IMR-90 (cell line): ENCODE data around the gene RABGEF1. TPM values are rescaled to one million over a fixed set of nuclear protein-coding genes. Genes with fewer than 3 reads are reported as not detected.

Experiments
- ATAC-seq: fragments of 200-7000 bp; cut with Tn5 transposase; 2 replicates; pipeline ENCODE4 v1.9.1; 2020; ENCODE audit warnings: low read depth, mild to moderate bottlenecking, moderate library complexity
- BruUV-seq: library from RNA; stranded (reverse); fragments of 400-500 nt; replicated peaks from 2 replicates; lab custom pipeline; 2021; lab: Mats Ljungman, UMichigan
- CTCF ChIA-PET: fragments of 300-600 bp; formaldehyde crosslinking; extraction: SDS; loops from one replicate; lab custom pipeline; 2021; ENCODE audit warnings: antibody characterized with exemption; lab: Yijun Ruan, JAX
- POLR2A ChIA-PET: fragments of 300-600 bp; sonication (Branson Sonifier 250); formaldehyde crosslinking; loops from one replicate; lab custom pipeline; 2022; ENCODE audit warnings: antibody characterized with exemption; ENCODE audit not compliant: unreplicated experiment; lab: Charles Lee
- DNase-seq: peaks from one replicate; pipeline ENCODE4 v3.0.0; 2013
- H2AFZ ChIP-seq: replicated peaks from 2 replicates; pipeline ENCODE3; 2013; ENCODE audit warnings: low read length, mild to moderate bottlenecking; ENCODE audit not compliant: poor library complexity
- H2AK5ac ChIP-seq: 2 replicates; pipeline ENCODE4 v1.6.1; 2013; ENCODE audit warnings: low read depth, low read length, inconsistent platforms
- H2AK9ac ChIP-seq: replicated peaks from 2 replicates; pipeline ENCODE3; 2013; ENCODE audit warnings: mild to moderate bottlenecking, low read depth, low read length, moderate library complexity; ENCODE audit not compliant: poor library complexity
- H2BK120ac ChIP-seq: 2 replicates; pipeline ENCODE4 v1.6.1; 2013; ENCODE audit warnings: low read depth, low read length, inconsistent platforms
- H2BK15ac ChIP-seq: 3 replicates; pipeline ENCODE4 v1.6.1; 2013; ENCODE audit warnings: low read depth, low read length, inconsistent platforms
- H2BK20ac ChIP-seq: 2 replicates; pipeline ENCODE4 v1.6.1; 2013; ENCODE audit warnings: low read depth, mild to moderate bottlenecking, inconsistent platforms, low read length, moderate library complexity
- H2BK5ac ChIP-seq: 2 replicates; pipeline ENCODE4 v1.6.1; 2013; ENCODE audit warnings: mild to moderate bottlenecking, low read depth, low read length, inconsistent platforms; ENCODE audit not compliant: poor library complexity, severe bottlenecking
- H3K14ac ChIP-seq: replicated peaks from 2 replicates; pipeline ENCODE4 v1.6.1; 2013; ENCODE audit warnings: low read depth, low read length, inconsistent platforms
- H3K18ac ChIP-seq: 2 replicates; pipeline ENCODE4 v1.6.1; 2013; ENCODE audit warnings: low read depth, low read length, control low read depth
- H3K23ac ChIP-seq: 2 replicates; pipeline ENCODE4 v1.6.1; 2013; ENCODE audit warnings: low read depth, low read length, inconsistent platforms
- H3K27ac ChIP-seq: 2 replicates; pipeline ENCODE4 v1.5.1; 2013; ENCODE audit warnings: mild to moderate bottlenecking, control low read depth, low read length; ENCODE audit not compliant: insufficient read depth
- H3K27me3 ChIP-seq: 2 replicates; pipeline ENCODE4 v1.6.1; 2013; ENCODE audit warnings: low read length; ENCODE audit not compliant: control insufficient read depth, insufficient read depth
- H3K36me3 ChIP-seq: 2 replicates; pipeline ENCODE4 v1.6.1; 2013; ENCODE audit warnings: low read length, mixed read lengths; ENCODE audit not compliant: control insufficient read depth, insufficient read depth
- H3K4ac ChIP-seq: 2 replicates; pipeline ENCODE4 v1.6.1; 2013; ENCODE audit warnings: low read depth, low read length, inconsistent platforms
- H3K4me1 ChIP-seq: 2 replicates; pipeline ENCODE4 v1.6.1; 2013; ENCODE audit warnings: low read length, mixed read lengths; ENCODE audit not compliant: control insufficient read depth, insufficient read depth
- H3K4me2 ChIP-seq: 2 replicates; pipeline ENCODE4 v1.6.1; 2013; ENCODE audit warnings: low read depth, mild to moderate bottlenecking, control low read depth, low read length, moderate library complexity
- H3K4me3 ChIP-seq: 2 replicates; pipeline ENCODE4 v1.5.1; 2013; ENCODE audit warnings: low read depth, mild to moderate bottlenecking, control low read depth, low read length, moderate library complexity; ENCODE audit not compliant: insufficient read depth
- H3K56ac ChIP-seq: 2 replicates; pipeline ENCODE4 v1.6.1; 2013; ENCODE audit warnings: low read length, inconsistent platforms; ENCODE audit not compliant: insufficient read depth; ENCODE audit errors: extremely low read depth
- H3K79me1 ChIP-seq, 2 experiments: 2 replicates each; pipeline ENCODE4 v1.6.1; 2013; ENCODE audit warnings: low read length in 2 of 2, inconsistent platforms in 1 of 2, low read depth in 1 of 2
- H3K9ac ChIP-seq: 2 replicates; pipeline ENCODE4 v1.6.1; 2013; ENCODE audit warnings: low read depth, low read length, control low read depth
- H3K9me1 ChIP-seq: 2 replicates; pipeline ENCODE4 v1.6.1; 2013; ENCODE audit warnings: low read length, inconsistent platforms; ENCODE audit not compliant: insufficient read depth
- H3K9me3 ChIP-seq: 2 replicates; pipeline ENCODE4 v1.6.1; 2013; ENCODE audit warnings: low read length; ENCODE audit not compliant: control insufficient read depth, insufficient read depth
- H4K20me1 ChIP-seq: 2 replicates; pipeline ENCODE4 v1.6.1; 2013; ENCODE audit warnings: low read length, inconsistent platforms; ENCODE audit not compliant: insufficient read depth
- H4K5ac ChIP-seq: 2 replicates; pipeline ENCODE4 v1.6.1; 2013; ENCODE audit warnings: mild to moderate bottlenecking, low read depth, low read length, control low read depth
- H4K8ac ChIP-seq, 2 experiments: 2 replicates each; pipeline ENCODE4 v1.6.1; 2013; ENCODE audit warnings: low read depth in 2 of 2, low read length in 2 of 2, control low read depth in 1 of 2, inconsistent platforms in 1 of 2
- H4K91ac ChIP-seq: 2 replicates; pipeline ENCODE4 v1.6.1; 2013; ENCODE audit warnings: low read depth, low read length, inconsistent platforms; ENCODE audit not compliant: insufficient read depth
- BHLHE40 ChIP-seq: fragments of 150-350 bp; IDR thresholded peaks from 2 replicates; pipeline ENCODE4 v1.6.1; 2016; ENCODE audit warnings: mild to moderate bottlenecking, low read depth, low read length
- WGBS, 2 experiments: methylation state at CpG; one replicate each; pipeline versions ENCODE4 v1.1.5 to v1.1.7; 2013; ENCODE audit warnings: missing lambda C conversion rate in 2 of 2; ENCODE audit not compliant: insufficient read length in 1 of 2; ENCODE audit errors: extremely low coverage in 2 of 2; 5-methylcytosine and 5-hydroxymethylcytosine counted together
- dilution Hi-C: fragments of 300-500 bp; cut with HindIII; formaldehyde crosslinking; loops from one replicate; pipeline ENCODE4 v1.14.3; 2018; ENCODE audit warnings: low sequenced_read_pairs; ENCODE audit not compliant: unreplicated experiment
- in situ Hi-C: fragments of 300-500 bp; cut with MboI; formaldehyde crosslinking; loops from 3 replicates; pipeline ENCODE4 v1.14.3; 2019; ENCODE audit warnings: low sequenced_read_pairs, inconsistent platforms, mixed read lengths
- intact Hi-C: fragments of 100-400 bp; cut with micrococcal nuclease; formaldehyde crosslinking; loops from 2 replicates; pipeline ENCODE4 v1.10.0; 2022
- microRNA-seq, 2 experiments: library from miRNA; stranded (forward) in 1 of 2; unstranded in 1 of 2; fragments of 10-50 nt in 1 of 2; fragments of <30 nt in 1 of 2; gene quantifications in 1 of 2; microRNA quantifications in 1 of 2; one replicate each; pipeline versions ENCODE3 to v1.1.0; 2013 to 2020; ENCODE audit not compliant: insufficient read depth in 1 of 2, insufficient read length in 1 of 2, unreplicated experiment in 1 of 2
- polyA plus RNA-seq, 3 experiments: library from polyadenylated mRNA; depleted of rRNA; stranded (reverse); fragments of >200 nt; gene quantifications; 2 replicates each; pipeline ENCODE4 v1.2.3, GENCODE V29; 2012; ENCODE audit warnings: low replicate concordance in 1 of 3
- small RNA-seq, 5 experiments: library from RNA; depleted of rRNA; stranded (forward); fragments of <200 nt; gene quantifications; one replicate each; pipeline ENCODE3, GENCODE V24; 2012
- total RNA-seq: library from RNA; depleted of rRNA; stranded (reverse); fragments of >200 nt; gene quantifications from 2 replicates; pipeline ENCODE4 v1.2.3, GENCODE V29; 2012; rRNA removed

Gene RABGEF1
- total and polyA plus RNA-seq, 2 of the 4 experiments (the other 2 are of a cell fraction): 34.9 to 56.6 TPM

DNA sequence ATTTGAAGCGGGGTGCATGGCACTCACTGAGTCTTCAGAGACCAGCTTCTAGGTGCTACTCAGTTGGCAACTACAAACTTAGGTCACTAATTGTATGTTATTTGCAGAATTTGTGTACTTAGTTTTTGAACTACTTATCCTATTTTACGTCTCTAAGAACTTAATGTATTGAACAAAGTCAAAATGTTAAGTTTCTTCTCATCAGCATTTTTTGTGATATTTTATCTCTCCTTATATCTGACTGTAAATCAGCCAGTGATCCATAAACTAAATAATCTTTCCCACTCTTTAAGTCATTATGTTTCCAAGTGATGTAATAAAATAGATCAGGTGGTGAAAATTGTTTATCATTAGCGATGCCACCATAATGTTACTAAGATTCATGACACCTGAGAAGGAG is 120.2 kb downstream of the RABGEF1 start:
- peaks cover 3% of the 10 kb centered on the region for H3K4me1 ChIP-seq
- H4K91ac ChIP-seq: no peak overlapping the region
- no peak overlapping the region for H4K8ac ChIP-seq
- no peak for ATAC-seq
- no peak overlapping the region for H3K27ac ChIP-seq
- H4K5ac ChIP-seq: no peak overlapping the region
- no peaks in the 10 kb centered on the region for H3K27me3 ChIP-seq
- no peaks in the 10 kb centered on the region; the same call in none of the 2 replicates for H3K9me1 ChIP-seq
- H4K20me1 ChIP-seq: no peaks in the 10 kb centered on the region
- whole genome bisulfite sequencing, 2 experiments: no CpG with 5 or more reads among the region's 3 CpGs
- no peak overlapping the region for H2BK120ac ChIP-seq
- no peak for TF ChIP-seq BHLHE40
- H3K9me3 ChIP-seq: no peaks in the 10 kb centered on the region
- ChIA-PET CTCF (interaction anchor here (0.6 to 1.0 kb wide), 2 partner anchors 12 to 128 kb away, joined by 3 read pairs; no protein-coding TSS in a partner anchor), POLR2A (no interaction called here)
- H3K4me3 ChIP-seq: no peak overlapping the region
- H3K36me3 ChIP-seq: no peaks in the 10 kb centered on the region; the same call in 1 of the 2 replicates
- H2AFZ ChIP-seq: no peak overlapping the region
- in situ Hi-C loops: no loop called here
- no peak overlapping the region for H2AK9ac ChIP-seq
- no peak for DNase-seq
- no peak overlapping the region for H2BK15ac ChIP-seq
- no peak overlapping the region for H3K56ac ChIP-seq
- BruUV-seq: no TSS peak
- no peak overlapping the region for H3K23ac ChIP-seq
- H3K4me2 ChIP-seq: no peak overlapping the region
- no peak overlapping the region for H2BK5ac ChIP-seq
- dilution Hi-C loops: no loop called here
- H3K14ac ChIP-seq: no peak overlapping the region
- no peaks in the 10 kb centered on the region for H3K79me1 ChIP-seq
- H2AK5ac ChIP-seq: no peak overlapping the region
- H2BK20ac ChIP-seq: no peak overlapping the region
- H3K18ac ChIP-seq: no peak overlapping the region
- intact Hi-C loops: no loop called here
- no peak overlapping the region for H3K9ac ChIP-seq
- H3K4ac ChIP-seq: no peak overlapping the region

Small RNA genes within 50 kb of the gene (microRNA-seq; reads per million reads assigned to microRNA genes)
- not detected for gene AC027644.2 (ENCODE audit: insufficient read depth, insufficient read length)

Small RNA genes within 50 kb of the gene (small RNA-seq; reads per million reads assigned to genes)
- 0 reads per million in 5 experiments for gene AC027644.2

Other genes with a start within 250 kb of the RABGEF1 start
- 6.1 TPM in 2 replicates for gene KCTD7, start 111.9 kb upstream of the RABGEF1 start, total RNA-seq
- 11.3 and 12.8 TPM in 2 replicates for gene KCTD7, start 111.9 kb upstream of the RABGEF1 start, polyA plus RNA-seq (2012; rRNA removed)
- 103 and 117 TPM in 2 replicates for gene TMEM248, start 180.5 kb downstream of the RABGEF1 start, total RNA-seq
- gene TMEM248, start 180.5 kb downstream of the RABGEF1 start, polyA plus RNA-seq (2012; rRNA removed): 175 and 195 TPM in 2 replicates